ENCODE results near the gene SERTAD3.
"Not testable (repeated sequence)": the region's sequence is repeated elsewhere in the genome, so short reads cannot be mapped to it uniquely, and the experiment has no call there.

SERTAD3 gene

GRCh38 chr19:40444000-40444824, at the start of gene SERTAD3:
Gene SERTAD3 (minus strand): TSS chr19:40444335. CDS start chr19:40442080, 2,255 bp downstream.
- peak; percentile 91 for DNase-seq (ENCODE audit: insufficient read length, low spot score)
- peak; percentile 93 for FAIRE-seq

- DNase-seq (ENCODE audit: insufficient read length, low spot score) (no peak), FAIRE-seq (no peak)
These were observed 49.6 kb upstream of the SERTAD3 start for GRCh38 chr19:40493778-40494177.

GRCh38 chr19:40492274-40492673, 48.1 kb upstream of the SERTAD3 start:
- DNase-seq (ENCODE audit: insufficient read length, low spot score) (no peak), FAIRE-seq (no peak)

- FAIRE-seq = no peak
- no peak for DNase-seq (ENCODE audit: insufficient read length, low spot score)
These were observed 45.7 kb upstream of the SERTAD3 start for GRCh38 chr19:40489882-40490230.

- DNase-seq (ENCODE audit: insufficient read length, low spot score) = no peak
- no peak for FAIRE-seq
These were observed 41.9 kb upstream of the SERTAD3 start for GRCh38 chr19:40486017-40486416.

GRCh38 chr19:40475878-40476644, 31.9 kb upstream of the SERTAD3 start:
- FAIRE-seq; DNase-seq (ENCODE audit: insufficient read length, low spot score): not testable (repeated sequence)

- no peak for DNase-seq (ENCODE audit: insufficient read length, low spot score)
- FAIRE-seq = no peak
These were observed 30.6 kb upstream of the SERTAD3 start for GRCh38 chr19:40474737-40475136.

GRCh38 chr19:40472516-40472915, 28.4 kb upstream of the SERTAD3 start:
- DNase-seq (ENCODE audit: insufficient read length, low spot score) (no peak), FAIRE-seq (no peak)

- DNase-seq (ENCODE audit: insufficient read length, low spot score) = no peak
- FAIRE-seq = no peak
These were observed 27.0 kb upstream of the SERTAD3 start for GRCh38 chr19:40471111-40471510.

GRCh38 chr19:40469011-40469410, 24.9 kb upstream of the SERTAD3 start:
- FAIRE-seq (no peak), DNase-seq (ENCODE audit: insufficient read length, low spot score) (no peak)

GRCh38 chr19:40466985-40467734, 23.0 kb upstream of the SERTAD3 start, which contains the start of gene SPTBN4:
Gene SPTBN4 (plus strand): TSS chr19:40467001. CDS start chr19:40472622, 5,621 bp downstream.
- FAIRE-seq (no peak), DNase-seq (ENCODE audit: insufficient read length, low spot score) (no peak)

GRCh38 chr19:40466219-40466984, 22.3 kb upstream of the SERTAD3 start:
- FAIRE-seq (no peak), DNase-seq (ENCODE audit: insufficient read length, low spot score) (no peak)

GRCh38 chr19:40465557-40466218, 21.6 kb upstream of the SERTAD3 start, which contains the start of gene BLVRB:
Gene BLVRB (minus strand): TSS chr19:40465745. CDS start chr19:40465688, 57 bp downstream.
- peak; percentile 98 for FAIRE-seq

GRCh38 chr19:40465025-40465556, 21.0 kb upstream of the SERTAD3 start:
- FAIRE-seq = no peak
- DNase-seq (ENCODE audit: insufficient read length, low spot score) = no peak

More at GRCh38 chr19:40465557-40466218, 21.6 kb upstream of the SERTAD3 start, which contains the start of gene BLVRB:
- DNase-seq (ENCODE audit: insufficient read length, low spot score) = peak; percentile 94

GRCh38 chr19:40464059-40465024, 20.2 kb upstream of the SERTAD3 start:
- peak; percentile 80 for DNase-seq (ENCODE audit: insufficient read length, low spot score)
- FAIRE-seq = no peak

- not testable (repeated sequence) for FAIRE-seq; DNase-seq (ENCODE audit: insufficient read length, low spot score)
These were observed 19.5 kb upstream of the SERTAD3 start for GRCh38 chr19:40463587-40464037.

GRCh38 chr19:40461669-40462221, 17.6 kb upstream of the SERTAD3 start:
- FAIRE-seq (no peak), DNase-seq (ENCODE audit: insufficient read length, low spot score) (no peak)

- no peak for DNase-seq (ENCODE audit: insufficient read length, low spot score)
- no peak for FAIRE-seq
These were observed 16.1 kb upstream of the SERTAD3 start for GRCh38 chr19:40460185-40460584.
